HEK293 (cell line): ENCODE data around the gene EXOSC6.
"Not testable (repeated sequence)": the region's sequence is repeated elsewhere in the genome, so short reads cannot be mapped to it uniquely, and the experiment has no call there.

Experiments used
- KLF16 ChIP-seq: fragments of 450-650 bp; formaldehyde crosslinking; IDR thresholded peaks from 2 replicates; pipeline ENCODE4 v1.5.1; 2017; ENCODE audit warnings: missing biosample characterization, missing genetic modification characterization
- ZNF157 ChIP-seq: fragments of 450-650 bp; formaldehyde crosslinking; IDR thresholded peaks from 2 replicates; pipeline ENCODE4 v1.5.1; 2016; ENCODE audit warnings: missing biosample characterization, missing genetic modification characterization
- ZNF24 ChIP-seq: fragments of 450-650 bp; formaldehyde crosslinking; IDR thresholded peaks from 2 replicates; pipeline ENCODE4 v1.5.1; 2016; ENCODE audit warnings: missing biosample characterization, missing genetic modification characterization
- ZNF274 ChIP-seq, 2 experiments: fragments of 200-500 bp in 1 of 2; fragments of 450-650 bp in 1 of 2; sonication (Bioruptor generic) in 1 of 2; formaldehyde crosslinking in 1 of 2; IDR thresholded peaks; 2 replicates each; pipeline versions ENCODE4 v1.5.1 to v1.6.1; 2014 to 2016; ENCODE audit warnings: borderline replicate concordance in 1 of 2, inconsistent platforms in 1 of 2, low read length in 1 of 2, missing biosample characterization in 1 of 2, missing genetic modification characterization in 1 of 2
- ZNF398 ChIP-seq: fragments of 450-650 bp; formaldehyde crosslinking; IDR thresholded peaks from 2 replicates; pipeline ENCODE4 v1.5.1; 2017; ENCODE audit warnings: missing biosample characterization, missing genetic modification characterization
- ZNF558 ChIP-seq: fragments of 450-650 bp; formaldehyde crosslinking; IDR thresholded peaks from 2 replicates; pipeline ENCODE4 v1.5.1; 2016; ENCODE audit warnings: missing biosample characterization, missing genetic modification characterization
- TF ChIP-seq, protein P1 (sequence below): fragments of 450-650 bp; formaldehyde crosslinking; IDR thresholded peaks from 2 replicates; pipeline ENCODE4 v1.5.1; 2016; ENCODE audit warnings: missing biosample characterization, missing genetic modification characterization
- TF ChIP-seq, protein P2 (sequence below): fragments of 450-650 bp; formaldehyde crosslinking; IDR thresholded peaks from 2 replicates; pipeline ENCODE4 v1.5.1; 2016; ENCODE audit warnings: missing biosample characterization, missing genetic modification characterization
- TF ChIP-seq, protein P3 (sequence below): fragments of 450-650 bp; IDR thresholded peaks from 2 replicates; pipeline ENCODE4 v1.5.1; 2018; ENCODE audit warnings: missing biosample characterization, missing genetic modification characterization

- TF ChIP-seq, protein P1, sequence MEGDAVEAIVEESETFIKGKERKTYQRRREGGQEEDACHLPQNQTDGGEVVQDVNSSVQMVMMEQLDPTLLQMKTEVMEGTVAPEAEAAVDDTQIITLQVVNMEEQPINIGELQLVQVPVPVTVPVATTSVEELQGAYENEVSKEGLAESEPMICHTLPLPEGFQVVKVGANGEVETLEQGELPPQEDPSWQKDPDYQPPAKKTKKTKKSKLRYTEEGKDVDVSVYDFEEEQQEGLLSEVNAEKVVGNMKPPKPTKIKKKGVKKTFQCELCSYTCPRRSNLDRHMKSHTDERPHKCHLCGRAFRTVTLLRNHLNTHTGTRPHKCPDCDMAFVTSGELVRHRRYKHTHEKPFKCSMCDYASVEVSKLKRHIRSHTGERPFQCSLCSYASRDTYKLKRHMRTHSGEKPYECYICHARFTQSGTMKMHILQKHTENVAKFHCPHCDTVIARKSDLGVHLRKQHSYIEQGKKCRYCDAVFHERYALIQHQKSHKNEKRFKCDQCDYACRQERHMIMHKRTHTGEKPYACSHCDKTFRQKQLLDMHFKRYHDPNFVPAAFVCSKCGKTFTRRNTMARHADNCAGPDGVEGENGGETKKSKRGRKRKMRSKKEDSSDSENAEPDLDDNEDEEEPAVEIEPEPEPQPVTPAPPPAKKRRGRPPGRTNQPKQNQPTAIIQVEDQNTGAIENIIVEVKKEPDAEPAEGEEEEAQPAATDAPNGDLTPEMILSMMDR = not testable (repeated sequence)
- TF ChIP-seq ZNF398 (tag by site-specific recombination); ZNF157 (tag by site-specific recombination); ZNF558; ZNF24; ZNF274 (IDR thresholded peaks at IDR 0.05; ENCODE audit: low read length); ZNF274 (tag by site-specific recombination; IDR thresholded peaks at IDR 0.05; ENCODE audit: borderline replicate concordance); KLF16 (tag by site-specific recombination): not testable (repeated sequence)
- TF ChIP-seq, protein P2, sequence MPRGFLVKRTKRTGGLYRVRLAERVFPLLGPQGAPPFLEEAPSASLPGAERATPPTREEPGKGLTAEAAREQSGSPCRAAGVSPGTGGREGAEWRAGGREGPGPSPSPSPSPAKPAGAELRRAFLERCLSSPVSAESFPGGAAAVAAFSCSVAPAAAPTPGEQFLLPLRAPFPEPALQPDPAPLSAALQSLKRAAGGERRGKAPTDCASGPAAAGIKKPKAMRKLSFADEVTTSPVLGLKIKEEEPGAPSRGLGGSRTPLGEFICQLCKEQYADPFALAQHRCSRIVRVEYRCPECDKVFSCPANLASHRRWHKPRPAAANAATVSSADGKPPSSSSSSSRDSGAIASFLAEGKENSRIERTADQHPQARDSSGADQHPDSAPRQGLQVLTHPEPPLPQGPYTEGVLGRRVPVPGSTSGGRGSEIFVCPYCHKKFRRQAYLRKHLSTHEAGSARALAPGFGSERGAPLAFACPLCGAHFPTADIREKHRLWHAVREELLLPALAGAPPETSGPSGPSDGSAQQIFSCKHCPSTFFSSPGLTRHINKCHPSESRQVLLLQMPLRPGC = not testable (repeated sequence)
- TF ChIP-seq, protein P3, sequence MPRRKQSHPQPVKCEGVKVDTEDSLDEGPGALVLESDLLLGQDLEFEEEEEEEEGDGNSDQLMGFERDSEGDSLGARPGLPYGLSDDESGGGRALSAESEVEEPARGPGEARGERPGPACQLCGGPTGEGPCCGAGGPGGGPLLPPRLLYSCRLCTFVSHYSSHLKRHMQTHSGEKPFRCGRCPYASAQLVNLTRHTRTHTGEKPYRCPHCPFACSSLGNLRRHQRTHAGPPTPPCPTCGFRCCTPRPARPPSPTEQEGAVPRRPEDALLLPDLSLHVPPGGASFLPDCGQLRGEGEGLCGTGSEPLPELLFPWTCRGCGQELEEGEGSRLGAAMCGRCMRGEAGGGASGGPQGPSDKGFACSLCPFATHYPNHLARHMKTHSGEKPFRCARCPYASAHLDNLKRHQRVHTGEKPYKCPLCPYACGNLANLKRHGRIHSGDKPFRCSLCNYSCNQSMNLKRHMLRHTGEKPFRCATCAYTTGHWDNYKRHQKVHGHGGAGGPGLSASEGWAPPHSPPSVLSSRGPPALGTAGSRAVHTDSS = not testable (repeated sequence)
Measured at GRCh38 chr16:70222574-70222973, 29.2 kb downstream of the EXOSC6 start.
